Right lobe of liver (tissue), 6 donors: Measurements from ENCODE around the gene ANO6. TPM values are rescaled to one million over a fixed set of nuclear protein-coding genes. Genes with fewer than 3 reads are reported as not detected.

Experiments used
- ATAC-seq, 4 donors: fragments of 200-7000 bp; cut with Tn5 transposase; one replicate each; pipeline ENCODE4 v1.9.1; 2020; ENCODE audit warnings: mild to moderate bottlenecking in 4 of 4, moderate library complexity in 4 of 4
- DNase-seq, 3 donors: peaks; one replicate each; pipeline ENCODE4 v3.0.0-alpha.2; 2020
- H3K27ac ChIP-seq, 3 donors: fragments of 200-600 bp; one replicate each; pipeline ENCODE4 v1.8.0; 2022
- H3K27me3 ChIP-seq, 2 donors: fragments of 200-600 bp; one replicate each; pipeline ENCODE4 v1.8.0; 2022
- H3K36me3 ChIP-seq, 4 donors: fragments of 200-600 bp; sonication (generic) in 1 of 4; one replicate each; pipeline versions ENCODE4 v1.5.1 to v1.8.0; 2017 to 2022; ENCODE audit warnings: control low read depth in 1 of 4
- H3K4me1 ChIP-seq, 4 donors: fragments of 200-600 bp; sonication (generic) in 1 of 4; one replicate each; pipeline versions ENCODE4 v1.5.1 to v1.8.0; 2017 to 2022; ENCODE audit warnings: control low read depth in 1 of 4
- H3K4me3 ChIP-seq, 3 donors: fragments of 200-600 bp; one replicate each; pipeline ENCODE4 v1.8.0; 2022
- H3K9me3 ChIP-seq, 4 donors: fragments of 200-600 bp; sonication (generic) in 1 of 4; one replicate each; pipeline versions ENCODE4 v1.5.1 to v1.8.0; 2017 to 2022; ENCODE audit warnings: control low read depth in 1 of 4
- POLR2A ChIP-seq: fragments of 450-650 bp; IDR thresholded peaks from one replicate; pipeline ENCODE4 v1.6.1; 2017; ENCODE audit warnings: antibody characterized with exemption, mild to moderate bottlenecking
- WGBS: methylation state at CpG from one replicate; pipeline ENCODE4 v1.1.6; 2018; ENCODE audit warnings: low coverage, low lambda C conversion rate; ENCODE audit not compliant: insufficient coverage; ENCODE audit errors: missing lambda C conversion rate; 5-methylcytosine and 5-hydroxymethylcytosine counted together
- intact Hi-C, 2 donors: fragments of 100-400 bp; cut with DNase I; formaldehyde crosslinking; loops; one replicate each; pipeline versions ENCODE4 v1.11.2 to v1.14.1; 2022
- total RNA-seq, 6 experiments: library from RNA; depleted of rRNA in 2 of 6; stranded (reverse); fragments of >200 nt in 2 of 6; fragmentation: NEBNext Ultra II Directional in 3 of 6; extraction: Animal tissue kit (Norgen Biotek cat#: 25700) in 3 of 6; gene quantifications; one replicate each; pipeline versions ENCODE4 v1.1.0 to v1.2.4, GENCODE V29; 2016 to 2023
- TF ChIP-seq, protein P1 (sequence below), 4 donors: fragments of 200-600 bp in 3 of 4; fragments of 450-650 bp in 1 of 4; IDR thresholded peaks; one replicate each; pipeline versions ENCODE4 v1.5.1 to v1.8.0; 2016 to 2022; ENCODE audit warnings: antibody characterized with exemption in 4 of 4, mild to moderate bottlenecking in 2 of 4
- donor health status: DM: no; HTN: yes; CAD: no.
- donor health status: DM: no; HTN: no; CAD: no.
- donor health status: DM: no; HTN: no; CAD: no.
- donor health status: DM: no; HTN: yes; CAD: no.
- donor health status: DM: no; HTN: yes; CAD: no.

ANO6 gene
- total RNA-seq, 6 experiments from 2014 or later, result 41.8 to 78.5 (median 48.9) TPM

DNA sequence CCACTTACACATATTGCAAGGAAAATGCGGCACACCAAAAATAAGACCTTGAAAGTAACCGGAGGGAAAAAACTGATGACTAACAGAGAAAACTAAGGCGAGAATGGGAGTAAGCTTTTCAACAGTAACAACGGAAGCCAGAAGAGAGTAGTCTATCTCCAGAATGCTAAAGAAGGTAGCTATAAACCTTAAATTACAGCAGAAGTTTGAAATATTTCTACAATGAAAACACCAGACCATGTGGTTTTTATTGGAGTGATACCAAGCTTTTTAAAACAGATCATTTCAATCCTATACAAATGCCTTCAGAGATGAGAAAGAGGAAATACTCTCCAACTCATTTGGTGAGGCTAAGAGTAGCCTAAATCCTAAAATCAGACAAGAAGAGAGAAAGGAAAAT is 209.5 kb downstream of the ANO6 start:
- 100% methylated on average over 3 of the region's 4 CpGs for WGBS
- Histone ChIP-seq H3K36me3 (peaks cover 0 to 12% (median 2%) of the 10 kb centered on the region in 4 donors), H3K27ac (no peak overlapping the region), H3K27me3 (no peaks in the 10 kb centered on the region), H3K4me3 (no peak overlapping the region), H3K9me3 (no peaks in the 10 kb centered on the region), H3K4me1 (peaks cover 0 to 20% (median 5%) of the 10 kb centered on the region in 4 donors)
- intact Hi-C loops, result no loop called here
- TF ChIP-seq, protein P1, sequence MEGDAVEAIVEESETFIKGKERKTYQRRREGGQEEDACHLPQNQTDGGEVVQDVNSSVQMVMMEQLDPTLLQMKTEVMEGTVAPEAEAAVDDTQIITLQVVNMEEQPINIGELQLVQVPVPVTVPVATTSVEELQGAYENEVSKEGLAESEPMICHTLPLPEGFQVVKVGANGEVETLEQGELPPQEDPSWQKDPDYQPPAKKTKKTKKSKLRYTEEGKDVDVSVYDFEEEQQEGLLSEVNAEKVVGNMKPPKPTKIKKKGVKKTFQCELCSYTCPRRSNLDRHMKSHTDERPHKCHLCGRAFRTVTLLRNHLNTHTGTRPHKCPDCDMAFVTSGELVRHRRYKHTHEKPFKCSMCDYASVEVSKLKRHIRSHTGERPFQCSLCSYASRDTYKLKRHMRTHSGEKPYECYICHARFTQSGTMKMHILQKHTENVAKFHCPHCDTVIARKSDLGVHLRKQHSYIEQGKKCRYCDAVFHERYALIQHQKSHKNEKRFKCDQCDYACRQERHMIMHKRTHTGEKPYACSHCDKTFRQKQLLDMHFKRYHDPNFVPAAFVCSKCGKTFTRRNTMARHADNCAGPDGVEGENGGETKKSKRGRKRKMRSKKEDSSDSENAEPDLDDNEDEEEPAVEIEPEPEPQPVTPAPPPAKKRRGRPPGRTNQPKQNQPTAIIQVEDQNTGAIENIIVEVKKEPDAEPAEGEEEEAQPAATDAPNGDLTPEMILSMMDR (IDR thresholded peaks at IDR 0.05), result no peak
- no peak for ATAC-seq
- DNase-seq, result no peak

DNA sequence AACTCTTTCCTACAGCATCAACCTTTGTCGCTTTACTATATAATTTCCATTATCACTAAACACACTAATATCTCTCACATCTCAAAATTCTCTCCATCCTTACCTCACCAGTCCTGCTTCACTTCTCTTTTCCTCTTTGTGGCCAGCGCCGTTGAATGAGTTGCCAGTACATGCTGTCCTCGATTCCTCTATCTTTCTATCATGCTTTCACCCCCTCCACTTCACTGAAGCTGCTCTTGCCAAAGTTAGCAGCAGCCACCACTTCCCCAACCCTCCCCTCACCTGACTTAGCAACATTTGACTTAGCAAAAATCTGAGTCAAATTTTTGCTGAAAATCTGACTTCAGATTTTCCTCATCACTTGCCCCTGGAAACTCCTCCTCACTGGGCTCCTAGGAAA is 210.4 kb downstream of the ANO6 start:
- DNase-seq (no peak), ATAC-seq (no peak)
- TF ChIP-seq, protein P1 (IDR thresholded peaks at IDR 0.05), result no peak
- no peak for TF ChIP-seq POLR2A
- intact Hi-C loops, result no loop called here
- no peaks in the 10 kb centered on the region for H3K9me3 ChIP-seq
- H3K4me1 ChIP-seq, result peaks cover 0 to 14% (median 5%) of the 10 kb centered on the region in 4 donors
- no peak overlapping the region for H3K27ac ChIP-seq
- H3K27me3 ChIP-seq, result no peaks in the 10 kb centered on the region
- WGBS, result 91% methylated on average over 4 of the region's 4 CpGs
- H3K4me3 ChIP-seq, result no peak overlapping the region
- H3K36me3 ChIP-seq, result peaks cover 0 to 12% (median 4%) of the 10 kb centered on the region in 4 donors

DNA sequence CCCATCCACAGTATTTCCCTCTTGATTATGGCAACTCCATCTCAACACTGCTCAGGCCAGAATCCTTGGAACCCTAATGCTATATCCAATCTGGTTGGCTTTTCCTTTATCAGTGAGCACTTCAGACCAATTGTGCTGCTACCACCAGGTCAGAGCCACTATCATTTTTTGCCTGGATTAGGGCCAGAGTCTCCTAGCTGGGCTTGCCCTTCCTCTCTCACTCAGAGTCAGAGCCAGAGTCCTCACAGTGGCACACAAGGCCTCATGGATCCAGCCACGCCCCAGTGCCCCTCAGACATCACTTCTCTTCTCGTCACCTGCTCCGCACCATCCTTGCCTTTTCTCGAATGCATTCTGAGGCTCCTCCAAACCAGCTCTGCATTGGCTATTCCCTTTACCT is 211.1 kb downstream of the ANO6 start:
- H3K27ac ChIP-seq, result no peak overlapping the region
- ATAC-seq (no peak), DNase-seq (no peak)
- intact Hi-C loops, result no loop called here
- no peaks in the 10 kb centered on the region for H3K27me3 ChIP-seq
- TF ChIP-seq, protein P1 (IDR thresholded peaks at IDR 0.05), result no peak
- no peak for TF ChIP-seq POLR2A
- WGBS, result 98% methylated on average over 4 of the region's 4 CpGs
- peaks cover 0 to 12% (median 4%) of the 10 kb centered on the region in 4 donors for H3K36me3 ChIP-seq
- no peak overlapping the region for H3K4me3 ChIP-seq
- no peaks in the 10 kb centered on the region for H3K9me3 ChIP-seq
- peaks cover 0 to 9% (median 4%) of the 10 kb centered on the region in 4 donors for H3K4me1 ChIP-seq

DNA sequence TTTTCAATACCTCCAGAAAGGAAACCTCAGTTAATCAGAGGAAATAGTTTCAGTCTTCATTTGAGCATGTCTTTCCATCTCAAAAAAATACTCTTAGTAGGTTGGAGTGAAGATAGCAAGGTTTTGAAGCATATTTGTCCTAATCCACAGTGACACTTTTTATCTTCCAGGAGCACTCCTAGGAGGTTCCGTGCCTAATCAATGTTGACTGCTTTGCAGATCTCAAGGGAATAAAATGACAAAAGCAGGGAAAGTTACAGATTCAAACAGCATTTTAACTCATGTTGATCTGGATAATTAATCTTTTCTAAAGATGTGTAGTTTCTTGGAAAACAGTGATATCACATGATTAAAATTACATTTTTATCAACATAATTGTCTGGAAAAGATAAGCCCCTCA is 213.9 kb downstream of the ANO6 start:
- no peaks in the 10 kb centered on the region for H3K4me1 ChIP-seq
- DNase-seq (no peak), ATAC-seq (no peak)
- peaks cover 0 to 12% (median 4%) of the 10 kb centered on the region in 4 donors for H3K36me3 ChIP-seq
- no peaks in the 10 kb centered on the region for H3K27me3 ChIP-seq
- H3K27ac ChIP-seq, result no peak overlapping the region
- TF ChIP-seq POLR2A, result no peak
- intact Hi-C loops, result no loop called here
- no peak overlapping the region for H3K4me3 ChIP-seq
- 94% methylated on average over 1 of the region's 1 CpG for WGBS
- no peaks in the 10 kb centered on the region for H3K9me3 ChIP-seq

DNA sequence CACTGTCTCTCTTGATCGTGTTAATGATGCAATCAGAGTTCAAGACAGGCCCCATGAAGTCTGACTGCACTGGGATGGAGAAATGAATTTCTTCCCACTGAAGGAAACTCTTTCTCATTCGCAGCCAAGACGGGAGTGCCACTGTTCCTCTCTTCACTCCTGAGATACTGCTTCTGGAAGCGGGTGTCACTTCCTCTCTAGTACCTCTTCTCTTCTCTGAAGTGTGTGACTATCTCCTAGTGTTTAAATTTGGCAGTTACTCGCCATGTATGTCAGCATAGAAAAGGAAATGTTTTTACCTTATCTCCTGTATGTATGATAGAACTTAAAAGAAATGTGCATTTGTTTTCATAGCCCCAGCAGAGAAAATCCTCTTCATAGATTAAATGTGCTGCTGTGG is 215.2 kb downstream of the ANO6 start:
- H3K9me3 ChIP-seq, result no peaks in the 10 kb centered on the region
- no peak for TF ChIP-seq POLR2A
- TF ChIP-seq, protein P1 (IDR thresholded peaks at IDR 0.05), result no peak
- H3K36me3 ChIP-seq, result peaks cover 0 to 5% (median 4%) of the 10 kb centered on the region in 4 donors
- WGBS, result 85% methylated on average over 5 of the region's 5 CpGs
- H3K27me3 ChIP-seq, result no peaks in the 10 kb centered on the region
- no peak for DNase-seq
- no peak overlapping the region for H3K27ac ChIP-seq
- H3K4me1 ChIP-seq, result no peaks in the 10 kb centered on the region
- H3K4me3 ChIP-seq, result no peak overlapping the region
- intact Hi-C loops, result no loop called here
- ATAC-seq, result no peak
